ENCODE measurements around the gene ABLIM2. TPM values are rescaled to one million over a fixed set of nuclear protein-coding genes. Genes with fewer than 3 reads are reported as not detected.

The ABLIM2 gene
- total RNA-seq, 2 experiments from 2014 or later = 0.32 to 0.54 TPM

DNA sequence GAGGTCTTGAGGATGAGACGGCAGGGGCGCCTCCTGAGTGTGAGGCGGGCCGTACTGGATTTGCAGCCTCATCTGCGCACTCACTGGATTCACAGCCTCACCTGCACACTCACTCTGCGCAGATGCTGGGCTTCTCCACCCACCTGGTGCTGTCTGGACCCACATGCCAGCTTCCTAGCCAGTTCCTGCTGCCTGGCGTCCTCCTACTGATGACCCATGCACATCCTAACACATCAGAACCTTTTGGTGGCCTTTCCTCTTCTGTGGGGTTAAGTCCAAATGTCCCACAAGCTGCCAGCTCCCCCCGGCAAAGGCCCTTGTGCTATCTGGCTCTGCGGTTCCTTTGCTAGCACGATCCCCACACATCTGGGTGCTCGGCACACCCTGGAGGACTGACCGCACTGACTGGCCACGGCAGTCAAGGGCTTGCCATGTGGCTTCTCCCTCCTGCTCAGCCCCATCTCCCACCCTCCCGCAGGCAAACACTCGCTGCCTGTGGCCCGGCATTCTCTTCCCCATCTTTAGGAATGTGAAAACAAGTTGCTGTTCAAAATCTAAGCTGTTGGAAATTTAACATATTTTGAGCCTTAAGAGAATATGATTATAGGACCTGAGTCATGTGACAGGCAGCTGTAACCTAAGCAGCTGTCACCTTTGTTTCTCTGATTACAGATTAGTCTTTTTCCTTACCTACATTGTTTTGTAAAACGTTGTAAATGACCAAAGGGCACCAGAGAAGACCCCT lies 179.5 kb downstream of the ABLIM2 start:
- intact Hi-C loops (cut with micrococcal nuclease) = no loop called here
- TF ChIP-seq, protein P1, sequence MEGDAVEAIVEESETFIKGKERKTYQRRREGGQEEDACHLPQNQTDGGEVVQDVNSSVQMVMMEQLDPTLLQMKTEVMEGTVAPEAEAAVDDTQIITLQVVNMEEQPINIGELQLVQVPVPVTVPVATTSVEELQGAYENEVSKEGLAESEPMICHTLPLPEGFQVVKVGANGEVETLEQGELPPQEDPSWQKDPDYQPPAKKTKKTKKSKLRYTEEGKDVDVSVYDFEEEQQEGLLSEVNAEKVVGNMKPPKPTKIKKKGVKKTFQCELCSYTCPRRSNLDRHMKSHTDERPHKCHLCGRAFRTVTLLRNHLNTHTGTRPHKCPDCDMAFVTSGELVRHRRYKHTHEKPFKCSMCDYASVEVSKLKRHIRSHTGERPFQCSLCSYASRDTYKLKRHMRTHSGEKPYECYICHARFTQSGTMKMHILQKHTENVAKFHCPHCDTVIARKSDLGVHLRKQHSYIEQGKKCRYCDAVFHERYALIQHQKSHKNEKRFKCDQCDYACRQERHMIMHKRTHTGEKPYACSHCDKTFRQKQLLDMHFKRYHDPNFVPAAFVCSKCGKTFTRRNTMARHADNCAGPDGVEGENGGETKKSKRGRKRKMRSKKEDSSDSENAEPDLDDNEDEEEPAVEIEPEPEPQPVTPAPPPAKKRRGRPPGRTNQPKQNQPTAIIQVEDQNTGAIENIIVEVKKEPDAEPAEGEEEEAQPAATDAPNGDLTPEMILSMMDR (IDR thresholded peaks at IDR 0.05) = no peak
- no peak for ATAC-seq
- CTCF ChIA-PET = interaction anchor here (0.8 to 2.3 kb wide), 3 partner anchors 9 to 177 kb away, joined by 3 to 7 read pairs (median 4); no protein-coding TSS in a partner anchor
- peaks cover 2% of the 10 kb centered on the region for H3K27me3 Mint-ChIP-seq
- H3K9me3 Mint-ChIP-seq = no peaks in the 10 kb centered on the region
- no peak for DNase-seq
- no peak overlapping the region for H3K4me3 Mint-ChIP-seq
- POLR2A ChIA-PET = interaction anchor here (1.3 kb wide), 1 partner anchor 9 kb away, joined by 3 read pairs; no protein-coding TSS in a partner anchor
- H3K4me1 Mint-ChIP-seq (ENCODE audit: low read depth) = peaks cover 6% of the 10 kb centered on the region
- H3K27ac Mint-ChIP-seq = no peak overlapping the region
- no peaks in the 10 kb centered on the region for H3K36me3 Mint-ChIP-seq (ENCODE audit: low read depth)

DNA sequence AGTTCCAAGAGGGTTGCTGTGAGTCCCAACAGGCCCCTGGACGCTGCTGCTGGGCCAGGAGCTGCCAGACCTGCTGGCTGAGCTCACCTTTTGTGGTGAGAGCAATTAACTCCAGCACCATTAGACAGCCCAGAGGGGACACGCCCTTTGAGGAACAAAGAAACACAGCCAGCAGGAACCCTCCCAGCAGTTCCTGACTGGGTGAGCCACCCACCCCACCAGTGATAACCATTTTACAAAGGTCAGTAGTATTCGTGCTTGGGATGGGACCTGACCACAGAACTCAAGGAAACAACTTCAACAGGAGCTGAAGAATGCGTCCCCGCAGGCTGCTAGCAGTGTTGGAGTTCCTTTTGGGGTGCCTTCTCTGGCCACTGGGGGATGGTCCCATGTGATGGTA lies 180.1 kb downstream of the ABLIM2 start:
- H3K9me3 Mint-ChIP-seq = no peaks in the 10 kb centered on the region
- POLR2A ChIA-PET = interaction anchor here (0.8 kb wide), 1 partner anchor 20 kb away, joined by 3 read pairs; no protein-coding TSS in a partner anchor
- no peak for DNase-seq
- H3K27ac Mint-ChIP-seq = no peak overlapping the region
- intact Hi-C loops (cut with micrococcal nuclease) = no loop called here
- CTCF ChIA-PET = interaction anchor here (1.8 to 2.3 kb wide), 2 partner anchors 9 to 173 kb away, joined by 4 to 7 read pairs; no protein-coding TSS in a partner anchor
- peaks cover 9% of the 10 kb centered on the region for H3K4me1 Mint-ChIP-seq (ENCODE audit: low read depth)
- no peak overlapping the region for H3K4me3 Mint-ChIP-seq
- ATAC-seq = no peak
- no peaks in the 10 kb centered on the region for H3K36me3 Mint-ChIP-seq (ENCODE audit: low read depth)
- no peaks in the 10 kb centered on the region for H3K27me3 Mint-ChIP-seq
- TF ChIP-seq, protein P1 (IDR thresholded peaks at IDR 0.05) = no peak

DNA sequence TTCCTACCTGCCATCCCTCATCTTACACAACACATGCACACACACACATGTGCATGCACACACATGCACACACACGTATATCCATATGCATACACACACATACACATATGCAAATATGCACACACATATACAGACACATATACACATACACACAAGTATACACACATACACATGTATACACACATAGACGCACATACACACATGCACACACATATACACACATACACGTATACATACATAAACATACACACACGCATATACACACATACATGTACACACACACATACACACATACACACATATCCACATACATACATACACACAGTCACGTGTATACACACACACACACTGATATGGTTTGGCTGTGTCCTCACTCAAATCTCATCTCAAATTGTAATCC lies 182.0 kb downstream of the ABLIM2 start:
- ATAC-seq (no peak), DNase-seq (no peak)
- Mint-ChIP-seq H3K9me3 (no peaks in the 10 kb centered on the region), H3K4me1 (ENCODE audit: low read depth) (peaks cover 24% of the 10 kb centered on the region), H3K27me3 (no peaks in the 10 kb centered on the region), H3K36me3 (ENCODE audit: low read depth) (peaks cover 5% of the 10 kb centered on the region), H3K27ac (no peak overlapping the region), H3K4me3 (no peak overlapping the region)
- ChIA-PET CTCF (interaction anchor here (0.6 kb wide), 1 partner anchor 135 kb away, joined by 3 read pairs; no protein-coding TSS in a partner anchor), POLR2A (no interaction called here)
- intact Hi-C loops (cut with micrococcal nuclease) = no loop called here
- TF ChIP-seq, protein P1 (IDR thresholded peaks at IDR 0.05) = no peak

DNA sequence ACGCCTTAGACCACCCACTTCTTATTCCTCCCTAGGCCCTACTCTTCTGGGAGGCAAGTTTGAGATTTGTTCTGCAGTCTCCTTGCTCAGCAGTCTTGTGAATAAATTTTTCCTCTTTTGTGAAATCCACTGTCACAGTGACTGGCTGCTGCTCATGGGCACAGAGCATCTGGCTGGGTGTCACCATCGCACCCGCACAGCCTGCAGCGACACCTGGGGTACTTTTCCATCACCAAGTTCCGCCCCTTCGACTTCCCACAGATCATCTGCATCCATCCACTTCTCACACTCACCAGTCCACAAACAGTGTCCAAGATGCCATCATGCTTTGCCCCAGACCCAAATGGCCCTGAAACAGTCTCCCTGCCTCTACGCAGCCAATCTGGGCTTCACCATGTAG lies 182.6 kb downstream of the ABLIM2 start:
- POLR2A ChIA-PET = no interaction called here
- intact Hi-C loops (cut with micrococcal nuclease) = no loop called here
- H3K27ac Mint-ChIP-seq = no peak overlapping the region

More for the DNA sequence above, 182.6 kb downstream of the ABLIM2 start:
- TF ChIP-seq, protein P1 (IDR thresholded peaks at IDR 0.05) = no peak
- H3K27me3 Mint-ChIP-seq = no peaks in the 10 kb centered on the region
- ATAC-seq (no peak), DNase-seq (no peak)
- CTCF ChIA-PET = interaction anchor here (0.6 to 1.5 kb wide), 6 partner anchors 11 to 134 kb away, joined by 3 to 7 read pairs (median 3); no protein-coding TSS in a partner anchor
- no peak overlapping the region for H3K4me3 Mint-ChIP-seq
- H3K4me1 Mint-ChIP-seq (ENCODE audit: low read depth) = peaks cover 30% of the 10 kb centered on the region
- no peaks in the 10 kb centered on the region for H3K9me3 Mint-ChIP-seq
- H3K36me3 Mint-ChIP-seq (ENCODE audit: low read depth) = peaks cover 8% of the 10 kb centered on the region

All from activated CD8-positive, alpha-beta T cell treated with anti-CD3 and anti-CD28 coated beads for 36 hours (primary cell).